Loucy (cell line): Measurements from ENCODE around the gene OPA3.

Experiments
- H2AFZ ChIP-seq: fragments of 200-600 bp; sonication (generic); 2 replicates; pipeline ENCODE4 v1.6.0; 2016; ENCODE audit warnings: antibody characterized with exemption, mild to moderate bottlenecking, low read length, moderate library complexity
- H3F3A ChIP-seq: fragments of 200-600 bp; 2 replicates; pipeline ENCODE4 v1.6.0; 2016; ENCODE audit warnings: antibody characterized with exemption, low read depth, mild to moderate bottlenecking
- H3K27me3 ChIP-seq: fragments of 200-600 bp; sonication (generic); 2 replicates; pipeline ENCODE4 v1.6.1; 2014; ENCODE audit warnings: low read length, mild to moderate bottlenecking; ENCODE audit not compliant: insufficient read depth, poor library complexity, severe bottlenecking
- H3K36me3 ChIP-seq: fragments of 200-600 bp; sonication (generic); 2 replicates; pipeline ENCODE4 v1.6.1; 2016; ENCODE audit warnings: low read length; ENCODE audit not compliant: insufficient read depth
- H3K4me1 ChIP-seq: fragments of 200-600 bp; sonication (generic); 2 replicates; pipeline ENCODE4 v1.5.1; 2014; ENCODE audit warnings: low read length, mild to moderate bottlenecking; ENCODE audit not compliant: insufficient read depth, poor library complexity, severe bottlenecking
- H3K4me2 ChIP-seq: fragments of 200-600 bp; sonication (generic); 2 replicates; pipeline ENCODE4 v1.6.0; 2014; ENCODE audit warnings: antibody characterized with exemption, low read length, low read depth, mild to moderate bottlenecking; ENCODE audit not compliant: poor library complexity, severe bottlenecking
- H3K4me3 ChIP-seq: fragments of 200-600 bp; sonication (generic); 2 replicates; pipeline ENCODE4 v1.5.1; 2014; ENCODE audit warnings: low read length, mild to moderate bottlenecking, mixed read lengths; ENCODE audit not compliant: poor library complexity, severe bottlenecking
- H3K79me2 ChIP-seq: fragments of 200-600 bp; sonication (generic); 2 replicates; pipeline ENCODE4 v1.6.1; 2014; ENCODE audit warnings: low read length; ENCODE audit not compliant: insufficient read depth
- H3K9ac ChIP-seq: fragments of 200-600 bp; sonication (generic); 2 replicates; pipeline ENCODE4 v1.6.0; 2014; ENCODE audit warnings: mild to moderate bottlenecking, low read depth, low read length, moderate library complexity; ENCODE audit not compliant: poor library complexity, severe bottlenecking
- H3K9me2 ChIP-seq: fragments of 200-600 bp; sonication (generic); replicated peaks from 2 replicates; pipeline ENCODE4 v1.6.1; 2016; ENCODE audit warnings: low read depth, low read length, mixed read lengths
- H3K9me3 ChIP-seq: fragments of 200-600 bp; sonication (generic); 2 replicates; pipeline ENCODE4 v1.6.1; 2014; ENCODE audit warnings: mild to moderate bottlenecking, antibody characterized with exemption, low read length, low read depth; ENCODE audit not compliant: insufficient read depth
- H4K20me1 ChIP-seq: fragments of 200-600 bp; sonication (generic); 2 replicates; pipeline ENCODE4 v1.6.0; 2014; ENCODE audit warnings: antibody characterized with exemption, low read length, mild to moderate bottlenecking; ENCODE audit not compliant: insufficient read depth, poor library complexity, severe bottlenecking
- EZH2phosphoT487 ChIP-seq: fragments of 200-600 bp; IDR thresholded peaks from 2 replicates; pipeline ENCODE4 v1.6.1; 2018; ENCODE audit warnings: antibody characterized with exemption, mild to moderate bottlenecking, moderate library complexity, borderline replicate concordance
- TF ChIP-seq, protein P1 (sequence below): fragments of 200-600 bp; sonication (generic); conservative IDR thresholded peaks from 2 replicates; pipeline ENCODE4 v1.5.1; 2014; ENCODE audit warnings: mild to moderate bottlenecking, antibody characterized with exemption, low read length

The OPA3 gene

DNA sequence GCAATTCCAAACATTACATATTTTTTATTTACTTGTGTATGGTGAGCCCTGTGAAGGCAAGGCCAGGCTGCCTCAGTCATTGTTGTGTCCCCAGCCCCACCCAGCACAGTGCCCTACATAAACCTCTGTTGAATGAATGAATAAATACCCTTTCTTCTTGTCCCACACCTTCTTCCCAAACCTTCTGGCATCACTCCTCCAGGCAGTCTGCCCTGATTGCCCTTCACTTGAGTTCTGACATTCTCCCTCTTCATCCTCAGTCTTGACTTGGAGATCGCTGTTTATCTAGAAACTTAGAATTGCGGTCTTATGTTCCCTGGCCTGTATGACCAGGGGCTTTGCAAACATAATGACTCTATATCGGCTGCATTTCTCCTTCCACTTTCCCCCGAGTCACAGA, 5.2 kb upstream of the OPA3 start:
- H3K9me3 ChIP-seq = no peaks in the 10 kb centered on the region
- no peaks in the 10 kb centered on the region for H4K20me1 ChIP-seq
- no peak overlapping the region for H3K4me3 ChIP-seq
- no peak overlapping the region for H3K4me2 ChIP-seq
- H3K27me3 ChIP-seq = no peaks in the 10 kb centered on the region
- H3K36me3 ChIP-seq = no peaks in the 10 kb centered on the region
- no peak overlapping the region for H2AFZ ChIP-seq
- TF ChIP-seq, protein P1, sequence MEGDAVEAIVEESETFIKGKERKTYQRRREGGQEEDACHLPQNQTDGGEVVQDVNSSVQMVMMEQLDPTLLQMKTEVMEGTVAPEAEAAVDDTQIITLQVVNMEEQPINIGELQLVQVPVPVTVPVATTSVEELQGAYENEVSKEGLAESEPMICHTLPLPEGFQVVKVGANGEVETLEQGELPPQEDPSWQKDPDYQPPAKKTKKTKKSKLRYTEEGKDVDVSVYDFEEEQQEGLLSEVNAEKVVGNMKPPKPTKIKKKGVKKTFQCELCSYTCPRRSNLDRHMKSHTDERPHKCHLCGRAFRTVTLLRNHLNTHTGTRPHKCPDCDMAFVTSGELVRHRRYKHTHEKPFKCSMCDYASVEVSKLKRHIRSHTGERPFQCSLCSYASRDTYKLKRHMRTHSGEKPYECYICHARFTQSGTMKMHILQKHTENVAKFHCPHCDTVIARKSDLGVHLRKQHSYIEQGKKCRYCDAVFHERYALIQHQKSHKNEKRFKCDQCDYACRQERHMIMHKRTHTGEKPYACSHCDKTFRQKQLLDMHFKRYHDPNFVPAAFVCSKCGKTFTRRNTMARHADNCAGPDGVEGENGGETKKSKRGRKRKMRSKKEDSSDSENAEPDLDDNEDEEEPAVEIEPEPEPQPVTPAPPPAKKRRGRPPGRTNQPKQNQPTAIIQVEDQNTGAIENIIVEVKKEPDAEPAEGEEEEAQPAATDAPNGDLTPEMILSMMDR = no peak
- TF ChIP-seq EZH2phosphoT487 = no peak
- no peaks in the 10 kb centered on the region for H3F3A ChIP-seq
- H3K9me2 ChIP-seq = no peaks in the 10 kb centered on the region
- H3K9ac ChIP-seq = no peak overlapping the region
- peaks cover 7% of the 10 kb centered on the region for H3K4me1 ChIP-seq
- H3K79me2 ChIP-seq = no peaks in the 10 kb centered on the region

DNA sequence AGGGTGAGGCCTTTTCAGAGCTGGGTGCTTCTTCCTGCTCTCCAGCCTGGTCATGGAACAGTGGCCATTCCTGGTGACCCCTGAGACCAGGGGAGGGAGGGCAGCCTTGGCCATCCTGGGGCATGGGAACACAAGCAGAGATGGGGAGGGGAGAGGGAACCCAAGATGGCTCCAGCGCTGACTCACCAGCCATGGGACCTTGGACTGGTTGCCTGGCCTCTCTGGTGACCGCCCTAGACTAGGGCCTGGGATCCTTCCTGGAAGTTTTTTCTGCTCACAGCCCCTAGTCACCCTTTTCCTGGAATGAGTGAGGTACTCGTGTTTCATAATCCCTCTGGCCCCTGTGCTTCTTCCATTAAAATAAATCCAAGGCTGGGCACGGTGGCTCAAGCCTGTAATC, 3.3 kb upstream of the OPA3 start:
- no peaks in the 10 kb centered on the region for H4K20me1 ChIP-seq
- H3F3A ChIP-seq = no peaks in the 10 kb centered on the region
- no peaks in the 10 kb centered on the region for H3K27me3 ChIP-seq
- no peaks in the 10 kb centered on the region for H3K36me3 ChIP-seq
- no peak overlapping the region for H3K4me2 ChIP-seq
- H3K9me3 ChIP-seq = no peaks in the 10 kb centered on the region
- H3K9me2 ChIP-seq = no peaks in the 10 kb centered on the region
- no peak overlapping the region for H3K9ac ChIP-seq
- H3K4me1 ChIP-seq = peaks cover 11% of the 10 kb centered on the region
- TF ChIP-seq, protein P1 = no peak
- no peak for TF ChIP-seq EZH2phosphoT487
- H3K79me2 ChIP-seq = peaks cover 12% of the 10 kb centered on the region
- H3K4me3 ChIP-seq = no peak overlapping the region
- no peak overlapping the region for H2AFZ ChIP-seq

DNA sequence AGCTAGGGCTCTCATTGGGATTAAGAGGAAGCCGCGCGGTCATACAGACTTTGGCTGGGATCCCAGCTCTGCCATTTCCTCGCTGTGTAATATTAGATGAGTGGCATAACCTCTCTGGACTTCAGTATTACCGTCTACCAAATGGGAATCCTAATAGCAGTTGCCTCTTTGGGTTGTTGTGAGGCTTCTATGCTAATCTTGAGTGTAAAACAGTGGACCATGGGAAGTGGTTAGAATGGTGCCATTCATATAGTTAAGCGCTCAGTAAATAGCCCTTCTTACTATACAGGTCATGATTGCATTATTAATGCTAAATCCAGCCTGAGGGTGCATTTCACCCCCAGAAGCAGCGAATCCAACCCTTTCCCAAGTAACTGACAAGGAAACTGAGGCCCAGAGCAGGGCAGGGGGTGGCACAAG, 566 bp upstream of the OPA3 start:
- peak overlapping the region; percentile 74 for H2AFZ ChIP-seq

More for the DNA sequence above, 566 bp upstream of the OPA3 start:
- H3K9me3 ChIP-seq = no peaks in the 10 kb centered on the region
- no peaks in the 10 kb centered on the region for H3F3A ChIP-seq
- no peaks in the 10 kb centered on the region for H3K36me3 ChIP-seq
- H3K79me2 ChIP-seq = peaks cover 31% of the 10 kb centered on the region
- no peaks in the 10 kb centered on the region for H3K9me2 ChIP-seq
- H3K4me3 ChIP-seq = peak overlapping the region; percentile 94
- no peaks in the 10 kb centered on the region for H4K20me1 ChIP-seq
- H3K27me3 ChIP-seq = no peaks in the 10 kb centered on the region
- H3K4me2 ChIP-seq = peak overlapping the region; percentile 75
- TF ChIP-seq, protein P1 = no peak
- TF ChIP-seq EZH2phosphoT487 = no peak
- H3K9ac ChIP-seq = peak overlapping the region; percentile 95
- H3K4me1 ChIP-seq = peaks cover 11% of the 10 kb centered on the region
